SK-N-SH treated with all-trans-retinoic acid at 6 μM for 48 hours (cell line): ENCODE results near the gene ETV4.

Source experiments
- BACH2 ChIP-seq: fragments of 250-450 bp; sonication (Bioruptor Pico); IDR thresholded peaks from 2 replicates; pipeline ENCODE4 v1.9.0; 2021; ENCODE audit warnings: mild to moderate bottlenecking, borderline replicate concordance
- ESRRG ChIP-seq: fragments of 250-450 bp; sonication (Bioruptor Pico); IDR thresholded peaks from 2 replicates; pipeline ENCODE4 v1.6.1; 2021; ENCODE audit warnings: mild to moderate bottlenecking
- RARB ChIP-seq: fragments of 250-450 bp; sonication (Bioruptor Pico); IDR thresholded peaks from 2 replicates; pipeline ENCODE4 v1.8.0; 2021; ENCODE audit warnings: mild to moderate bottlenecking, moderate library complexity
- TF ChIP-seq, protein P1 (sequence below): fragments of 250-450 bp; sonication (Bioruptor Pico); IDR thresholded peaks from 2 replicates; pipeline ENCODE4 v1.8.0; 2021; ENCODE audit warnings: low read depth, mild to moderate bottlenecking, moderate library complexity, borderline replicate concordance

- TF ChIP-seq, protein P1, sequence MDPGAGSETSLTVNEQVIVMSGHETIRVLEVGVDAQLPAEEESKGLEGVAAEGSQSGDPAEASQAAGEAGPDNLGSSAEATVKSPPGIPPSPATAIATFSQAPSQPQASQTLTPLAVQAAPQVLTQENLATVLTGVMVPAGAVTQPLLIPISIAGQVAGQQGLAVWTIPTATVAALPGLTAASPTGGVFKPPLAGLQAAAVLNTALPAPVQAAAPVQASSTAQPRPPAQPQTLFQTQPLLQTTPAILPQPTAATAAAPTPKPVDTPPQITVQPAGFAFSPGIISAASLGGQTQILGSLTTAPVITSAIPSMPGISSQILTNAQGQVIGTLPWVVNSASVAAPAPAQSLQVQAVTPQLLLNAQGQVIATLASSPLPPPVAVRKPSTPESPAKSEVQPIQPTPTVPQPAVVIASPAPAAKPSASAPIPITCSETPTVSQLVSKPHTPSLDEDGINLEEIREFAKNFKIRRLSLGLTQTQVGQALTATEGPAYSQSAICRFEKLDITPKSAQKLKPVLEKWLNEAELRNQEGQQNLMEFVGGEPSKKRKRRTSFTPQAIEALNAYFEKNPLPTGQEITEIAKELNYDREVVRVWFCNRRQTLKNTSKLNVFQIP (CRISPR knock-in tag), result no peak
- TF ChIP-seq RARB (CRISPR knock-in tag) (no peak), ESRRG (no peak), BACH2 (CRISPR knock-in tag) (no peak)
Observed at GRCh38 chr17:43543771-43544575, 2.2 kb downstream of the ETV4 start.
